Measurements from ENCODE around the gene ZBTB21.

GRCh38 chr21:41979751-41980369 lies 30.3 kb downstream of the ZBTB21 start:
- TF ChIP-seq ZNF311 (CRISPR knock-in tag; IDR thresholded peaks at IDR 0.05) = no peak
- TF ChIP-seq EZH2 (IDR thresholded peaks at IDR 0.05; ENCODE audit: borderline replicate concordance, low read depth, low read length) = no peak

All from K562 (cell line).